ENCODE data around the gene OPCML.

Gene OPCML

DNA sequence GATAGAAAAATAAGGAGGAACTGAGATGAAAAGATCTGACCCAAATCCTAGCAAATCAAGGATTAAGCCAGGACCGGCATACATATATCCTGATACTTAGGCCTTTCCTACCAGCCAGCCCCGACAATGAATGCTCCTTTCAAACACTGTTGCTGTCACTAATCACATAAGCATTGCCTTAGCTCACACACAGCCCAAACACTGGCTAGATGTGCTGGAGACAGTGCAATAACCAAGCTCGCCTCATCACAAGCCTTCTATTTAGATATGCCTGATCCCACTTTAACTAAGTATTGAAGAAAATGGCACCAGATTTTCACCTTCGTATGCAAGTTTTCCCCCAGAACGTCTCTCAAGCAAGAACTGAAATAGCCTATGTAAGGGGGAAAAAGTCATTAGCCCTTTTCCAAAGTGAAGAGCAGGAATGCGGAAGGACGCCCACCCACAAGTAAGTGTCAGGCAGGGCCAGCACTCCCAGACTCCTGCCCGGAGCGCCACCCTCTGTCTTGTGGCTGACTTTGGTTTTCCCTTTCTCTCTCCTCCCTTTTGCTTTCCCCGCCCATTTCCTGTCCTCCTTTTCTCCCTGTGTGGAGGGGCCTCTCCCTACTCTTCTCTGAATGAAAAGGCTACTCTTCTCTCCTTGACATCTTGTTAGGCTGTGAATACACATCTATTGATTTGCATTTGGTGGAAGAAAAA, 8.9 kb upstream of the OPCML start:
- DNase-seq (ENCODE audit: low read depth in 1 of 2, low spot score in 1 of 2): no peak

DNA sequence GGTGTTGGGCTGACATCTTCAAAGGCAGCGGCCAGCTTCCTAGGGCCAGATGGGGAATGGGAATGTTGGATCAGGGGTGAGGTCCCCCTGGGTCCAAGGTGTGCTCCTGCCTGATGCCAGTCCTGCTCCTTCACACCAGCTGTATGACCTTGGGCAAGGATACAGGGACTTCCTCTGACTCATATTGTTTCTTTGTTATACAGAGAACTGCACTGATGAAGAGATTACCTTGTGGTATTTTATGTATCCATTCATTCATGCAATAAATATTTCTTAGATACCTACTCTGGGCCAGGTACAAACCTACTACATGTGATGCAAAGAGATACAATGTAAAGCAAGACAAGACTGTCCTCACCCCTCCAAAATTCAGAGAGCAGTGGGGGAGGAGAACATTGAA, 3.9 kb upstream of the OPCML start:
- DNase-seq (ENCODE audit: low read depth in 1 of 2, low spot score in 1 of 2): no peak

DNA sequence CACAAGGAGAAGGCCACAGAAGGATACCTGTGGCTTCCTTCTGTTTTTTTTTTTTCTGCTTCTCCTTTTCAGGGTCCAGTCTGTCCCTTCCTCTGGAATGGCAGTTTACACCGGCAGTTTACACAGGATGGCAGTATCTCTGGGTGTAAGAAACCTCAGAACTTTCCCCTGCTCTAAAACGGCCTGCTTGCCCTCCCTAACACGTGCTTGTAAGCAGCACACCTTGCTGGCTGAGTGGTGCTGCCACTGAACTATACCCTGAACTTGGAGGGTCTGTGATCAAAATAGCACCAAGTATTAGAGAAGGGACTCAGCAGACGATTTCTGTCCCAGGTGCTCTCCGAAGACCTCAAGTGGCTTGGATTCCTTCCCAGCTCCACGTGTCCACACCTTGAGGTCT, 904 bp upstream of the OPCML start:
- DNase-seq (ENCODE audit: low read depth in 1 of 2, low spot score in 1 of 2): no peak

DNA sequence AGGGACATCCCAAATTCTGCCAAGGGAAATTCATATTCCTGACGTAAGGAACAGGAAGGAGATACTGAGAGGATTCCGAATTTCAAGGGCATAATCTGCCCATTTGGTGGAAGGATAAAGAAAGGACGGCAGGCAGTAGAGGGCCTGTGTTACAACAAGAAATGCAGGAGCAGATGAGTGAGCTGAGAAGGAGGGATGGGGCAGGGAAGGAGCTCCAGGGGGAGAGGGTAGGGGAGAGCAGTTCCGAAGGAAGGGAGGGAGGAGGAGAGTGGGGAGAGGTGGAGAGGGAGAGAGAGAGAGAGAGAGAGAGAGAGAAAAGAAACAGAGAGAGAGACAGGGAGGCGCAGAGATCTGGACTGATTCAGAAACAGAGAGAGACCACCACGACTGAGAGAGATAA, 843 bp downstream of the OPCML start:
- DNase-seq (ENCODE audit: low read depth in 1 of 2, low spot score in 1 of 2): no peak

DNA sequence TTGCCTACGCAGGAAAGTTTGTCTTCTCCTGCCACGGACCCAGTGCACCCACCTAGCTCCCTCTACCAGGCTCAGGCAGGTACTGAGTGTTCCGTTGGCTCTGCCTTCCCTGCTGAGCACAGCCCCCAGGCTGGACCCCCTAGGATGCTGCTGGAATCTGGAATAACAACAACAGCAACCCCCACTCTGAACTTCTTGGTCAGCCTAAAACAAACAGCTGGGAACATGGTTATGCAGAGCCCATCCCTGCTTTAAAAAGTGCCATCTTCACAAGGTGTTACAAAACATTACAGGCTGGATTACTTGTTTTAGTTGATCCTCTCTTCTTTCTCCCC, 1.8 kb downstream of the OPCML start:
- DNase-seq (ENCODE audit: low read depth in 1 of 2, low spot score in 1 of 2): no peak

DNA sequence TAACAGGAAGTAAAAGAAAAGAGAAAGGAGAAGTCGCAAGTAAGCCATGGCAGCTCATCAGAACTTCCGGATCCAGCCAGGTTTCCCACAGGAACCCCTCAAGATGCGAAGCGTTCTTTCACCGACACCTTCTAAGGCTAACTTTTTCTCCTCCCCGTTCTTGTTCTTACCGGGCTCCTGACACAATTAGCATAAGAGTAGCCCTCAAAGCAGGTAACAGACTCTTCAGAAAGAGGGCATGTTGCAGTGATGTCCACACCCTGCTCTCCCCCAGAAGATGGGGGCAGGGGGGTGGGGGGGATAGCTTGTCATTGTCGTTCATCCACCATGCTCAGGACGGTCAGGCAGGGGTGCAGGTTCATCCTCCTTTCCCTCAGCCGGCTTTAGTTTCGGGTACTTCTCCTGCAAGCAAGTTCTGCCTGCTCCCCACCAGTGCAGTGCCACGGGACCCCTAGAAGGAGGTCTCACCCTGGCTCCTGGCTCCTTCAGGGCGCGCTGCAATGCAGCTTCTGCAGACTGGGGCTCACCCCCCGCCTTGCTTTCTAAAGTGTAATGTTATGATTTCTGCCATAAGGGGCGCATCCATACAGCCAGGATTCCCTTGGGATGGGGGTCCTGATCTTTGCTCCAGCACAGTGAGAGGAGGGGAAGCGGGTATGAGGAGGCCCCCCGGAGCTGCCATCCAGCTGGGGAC, 2.3 kb downstream of the OPCML start:
- DNase-seq (ENCODE audit: low read depth in 1 of 2, low spot score in 1 of 2): no peak

DNA sequence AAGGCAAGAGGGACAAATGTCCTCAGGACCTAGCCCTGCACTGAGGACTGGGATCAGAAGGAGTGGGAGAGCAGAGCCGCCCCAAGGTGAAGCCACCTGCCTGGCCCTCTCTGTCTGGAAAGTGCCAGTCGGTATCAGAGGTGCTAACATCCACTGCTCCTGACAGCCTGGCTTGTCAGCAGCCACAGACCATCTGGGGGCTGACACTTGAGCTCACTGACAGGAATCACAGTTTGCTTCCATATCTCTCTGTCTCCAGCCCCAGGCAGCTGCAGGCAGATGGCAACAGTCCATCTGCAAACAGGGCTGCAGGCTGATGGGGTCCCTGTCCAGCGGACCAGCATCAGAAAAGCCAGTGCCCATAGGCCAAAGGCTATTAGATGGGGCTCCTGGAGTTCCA, 5.5 kb downstream of the OPCML start:
- DNase-seq (ENCODE audit: low read depth in 1 of 2, low spot score in 1 of 2): no peak

DNA sequence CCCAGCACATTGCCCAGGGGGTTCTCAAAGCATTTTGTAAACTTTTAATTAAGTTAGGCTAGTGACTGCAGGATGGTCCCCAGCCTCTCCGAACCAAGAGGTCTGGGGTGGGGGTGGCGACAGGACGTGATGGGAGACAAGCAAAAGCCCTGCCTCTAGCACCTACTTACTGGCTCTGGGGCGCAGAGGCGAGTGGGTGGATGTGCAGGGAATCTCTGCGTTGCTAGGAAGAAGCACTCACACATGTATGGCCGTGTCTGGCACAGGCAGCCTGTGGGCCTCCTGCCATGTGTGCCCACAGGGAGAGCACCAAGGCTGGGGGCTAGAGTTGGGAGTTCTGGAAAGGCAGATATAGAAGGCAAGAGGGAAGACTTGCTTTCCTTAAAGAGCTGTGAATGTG, 6.3 kb downstream of the OPCML start:
- DNase-seq (ENCODE audit: low read depth in 1 of 2, low spot score in 1 of 2): no peak

DNA sequence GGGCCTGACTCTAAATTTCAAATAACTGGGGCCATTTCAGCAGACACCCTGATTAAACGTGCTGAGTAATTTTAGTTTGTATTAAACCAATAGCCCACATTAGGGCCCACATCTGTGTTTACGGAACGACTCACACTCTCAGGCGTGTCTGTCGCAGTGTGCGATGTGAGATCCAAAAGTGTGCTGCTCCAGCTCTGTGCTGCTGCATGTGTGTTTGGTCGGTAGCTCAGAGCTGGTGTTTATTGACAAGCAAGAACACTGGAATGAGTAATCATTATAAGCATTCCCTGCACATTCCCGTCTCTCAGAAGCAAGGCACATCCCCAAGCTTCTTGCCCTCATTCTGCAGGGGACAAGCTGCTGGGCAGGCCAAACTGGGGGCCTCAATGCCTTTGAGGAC, 7.8 kb downstream of the OPCML start:
- DNase-seq (ENCODE audit: low read depth in 1 of 2, low spot score in 1 of 2): no peak

DNA sequence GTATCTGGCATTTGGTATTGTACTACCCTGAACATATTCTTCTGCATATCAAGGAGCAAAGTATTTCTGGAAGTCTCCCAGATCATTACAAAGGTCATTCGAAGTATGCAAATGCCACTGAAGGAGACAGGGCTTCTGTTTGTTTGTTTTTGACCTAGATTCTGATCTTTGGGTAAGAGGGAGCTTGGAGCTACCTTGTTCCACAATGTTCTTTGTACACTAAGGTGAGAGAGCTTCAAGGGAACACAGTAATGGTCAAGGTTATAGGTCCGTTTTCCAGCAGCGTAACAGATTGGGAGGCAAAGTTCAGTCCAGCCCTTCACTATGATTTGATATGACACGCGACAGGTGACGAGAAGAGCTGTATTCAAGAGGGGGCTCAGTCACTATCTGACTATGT, 10.0 kb downstream of the OPCML start:
- DNase-seq (ENCODE audit: low read depth in 1 of 2, low spot score in 1 of 2): no peak

DNA sequence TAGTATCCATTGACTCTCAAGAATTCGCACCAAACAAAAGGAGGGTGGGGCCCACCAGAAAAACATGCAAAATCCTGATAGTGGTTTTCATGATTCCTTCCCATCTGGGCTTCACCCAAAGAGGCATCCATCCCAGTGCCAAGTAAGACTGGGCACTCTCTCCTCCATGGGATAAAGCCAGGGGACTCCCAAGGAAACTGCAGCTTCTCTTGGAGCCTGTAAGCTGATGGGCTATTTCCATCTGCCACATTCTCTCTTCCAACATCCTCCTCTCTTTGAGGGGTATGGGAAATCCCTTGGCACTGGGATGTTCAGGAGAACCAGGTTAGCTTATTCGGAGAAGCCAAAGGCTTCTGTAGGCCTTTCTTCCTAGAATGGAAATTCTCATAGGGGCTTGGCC, 10.8 kb downstream of the OPCML start:
- no peak for DNase-seq (ENCODE audit: low read depth in 1 of 2, low spot score in 1 of 2)

DNA sequence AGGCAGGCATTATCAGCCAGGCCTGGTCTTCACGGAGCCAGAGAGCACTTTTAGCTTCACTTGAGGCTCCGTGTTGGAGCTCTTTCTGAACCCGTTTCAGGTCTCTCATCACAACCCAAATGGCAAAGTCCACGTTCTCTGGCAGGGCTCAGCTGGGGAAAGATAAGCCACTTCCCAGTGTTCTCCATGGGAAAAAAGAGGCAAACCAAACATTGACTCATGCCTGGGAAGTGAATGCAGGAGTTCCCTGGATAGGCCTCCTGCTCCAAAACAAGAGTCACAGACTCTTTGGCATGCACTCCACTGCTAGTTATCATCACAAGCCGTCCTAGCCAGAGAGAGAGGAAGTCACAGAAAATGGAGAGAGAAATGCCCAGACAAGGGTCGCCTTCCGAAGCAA, 11.6 kb downstream of the OPCML start:
- no peak for DNase-seq (ENCODE audit: low read depth in 1 of 2, low spot score in 1 of 2)

DNA sequence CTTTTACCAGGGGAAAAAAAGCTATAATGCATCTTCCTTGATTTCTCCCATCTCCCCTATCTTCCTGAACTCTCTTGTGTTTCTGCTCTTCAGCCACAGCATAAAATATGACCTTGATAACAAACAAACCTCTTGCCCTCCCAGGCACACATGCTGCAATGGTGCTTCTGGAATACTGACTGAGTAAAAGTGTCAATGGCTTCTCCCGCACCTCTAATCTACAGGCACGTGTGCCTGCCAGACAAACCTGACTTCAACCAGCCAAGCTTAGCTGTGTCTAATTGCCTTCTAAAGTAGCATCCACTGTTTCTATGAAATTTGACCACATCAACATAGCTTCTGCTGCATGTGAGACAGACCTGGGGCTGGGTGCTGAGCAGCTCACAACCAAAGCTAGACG, 12.7 kb downstream of the OPCML start:
- no peak for DNase-seq (ENCODE audit: low read depth in 1 of 2, low spot score in 1 of 2)

DNA sequence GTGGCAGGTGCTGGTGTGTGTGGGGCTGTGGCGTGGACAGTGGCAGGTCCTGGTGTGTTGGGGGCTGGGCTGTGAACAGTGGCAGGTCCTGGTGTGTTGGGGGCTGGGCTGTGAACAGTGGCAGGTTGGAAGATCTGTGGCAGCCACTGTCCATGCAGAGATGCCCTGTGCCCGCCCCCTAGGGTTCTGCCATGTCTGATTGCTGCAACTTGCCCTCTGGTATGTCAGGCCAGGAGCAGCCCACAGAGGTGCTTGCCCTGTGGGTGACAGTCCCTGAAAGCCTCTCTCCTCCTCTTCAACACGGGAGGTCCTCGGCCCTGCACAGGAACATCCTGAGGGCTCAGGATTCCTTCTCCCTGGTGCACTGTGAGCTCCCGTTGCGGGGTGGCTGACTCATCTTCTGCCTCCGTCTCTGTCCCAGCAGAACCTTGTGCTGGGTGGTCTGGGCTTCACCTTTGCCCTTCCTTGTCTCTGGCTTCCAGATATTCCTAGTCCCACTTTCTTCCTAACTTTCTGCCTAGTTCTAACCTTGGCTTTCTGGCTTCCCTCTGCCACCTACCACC, 13.5 kb downstream of the OPCML start:
- DNase-seq (ENCODE audit: low read depth in 1 of 2, low spot score in 1 of 2): no peak

DNA sequence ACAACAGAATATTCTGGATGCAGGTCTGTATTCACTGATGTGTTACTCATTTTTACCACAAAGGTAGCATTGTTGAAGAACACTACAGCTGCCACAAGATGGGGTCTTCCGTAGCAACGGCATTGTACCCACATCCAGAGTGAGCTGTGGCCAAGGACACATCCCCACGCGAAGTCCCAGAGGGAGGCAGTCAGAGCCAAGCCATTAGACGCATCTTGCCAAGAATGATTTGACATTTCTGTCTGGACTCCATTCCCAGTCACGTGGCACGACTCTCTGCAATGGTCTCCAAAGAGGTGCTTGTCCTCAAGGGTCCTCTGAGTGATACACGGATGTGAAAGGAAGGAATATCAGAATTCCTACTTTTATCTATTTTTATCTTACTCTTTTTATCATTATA, 15.5 kb downstream of the OPCML start:
- no peak for DNase-seq (ENCODE audit: low read depth in 1 of 2, low spot score in 1 of 2)

DNA sequence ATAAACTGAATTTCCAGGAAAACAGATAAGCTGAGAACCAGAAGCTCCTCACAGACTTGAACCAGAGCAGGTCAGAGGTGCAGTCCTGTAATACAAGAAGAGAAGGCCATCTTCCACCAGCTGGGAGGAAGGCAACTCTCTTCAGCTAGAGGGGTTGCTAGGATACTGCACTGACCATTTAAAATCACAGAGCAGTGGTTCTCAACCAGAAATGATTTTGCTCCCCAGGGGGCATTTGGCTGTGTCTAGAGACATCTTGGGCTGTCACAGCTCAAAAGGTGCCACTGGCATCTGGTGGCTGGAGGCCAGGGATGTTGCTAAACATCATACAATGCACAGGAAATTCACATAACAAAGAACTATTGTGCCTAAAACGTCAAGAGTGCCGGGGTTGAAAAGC, 17.2 kb downstream of the OPCML start:
- DNase-seq (ENCODE audit: low read depth in 1 of 2, low spot score in 1 of 2): no peak

DNA sequence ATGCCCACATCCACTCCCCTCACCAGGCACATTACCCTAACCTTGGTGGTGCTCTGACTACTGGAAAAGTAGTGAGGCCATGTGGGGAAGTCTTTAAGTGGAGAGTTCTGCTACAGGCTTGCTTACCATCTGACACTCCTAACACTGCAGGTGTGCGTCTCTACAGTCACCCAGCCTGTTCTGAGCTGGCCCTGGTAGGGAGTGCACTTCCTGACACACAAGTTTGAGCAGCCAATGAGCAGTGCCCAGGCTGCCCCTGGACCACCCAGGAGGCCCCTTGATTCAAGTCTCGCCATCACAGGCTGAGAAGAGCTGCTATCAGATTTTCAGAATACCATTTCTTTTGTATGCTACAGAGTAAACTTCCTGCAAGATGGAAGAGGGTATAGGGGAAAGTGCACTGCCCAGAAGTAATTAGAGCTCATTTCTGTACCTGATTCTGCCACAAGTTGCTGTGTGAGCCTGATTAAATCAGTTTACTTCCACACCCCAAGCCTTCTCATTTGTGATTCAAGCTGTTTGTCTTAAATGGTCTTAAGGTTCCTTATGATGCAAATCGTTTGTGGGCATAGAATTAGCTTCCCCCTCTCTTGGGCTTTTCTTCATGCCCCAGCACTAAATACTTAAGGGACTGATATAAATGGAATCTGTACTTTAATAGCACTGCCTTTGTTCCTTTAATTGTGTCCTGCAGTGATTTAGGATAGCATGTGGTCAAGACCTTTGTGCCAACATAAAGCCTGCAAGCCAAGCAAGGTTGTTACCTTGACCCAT, 22.2 kb downstream of the OPCML start:
- DNase-seq (ENCODE audit: low read depth in 1 of 2, low spot score in 1 of 2): no peak

DNA sequence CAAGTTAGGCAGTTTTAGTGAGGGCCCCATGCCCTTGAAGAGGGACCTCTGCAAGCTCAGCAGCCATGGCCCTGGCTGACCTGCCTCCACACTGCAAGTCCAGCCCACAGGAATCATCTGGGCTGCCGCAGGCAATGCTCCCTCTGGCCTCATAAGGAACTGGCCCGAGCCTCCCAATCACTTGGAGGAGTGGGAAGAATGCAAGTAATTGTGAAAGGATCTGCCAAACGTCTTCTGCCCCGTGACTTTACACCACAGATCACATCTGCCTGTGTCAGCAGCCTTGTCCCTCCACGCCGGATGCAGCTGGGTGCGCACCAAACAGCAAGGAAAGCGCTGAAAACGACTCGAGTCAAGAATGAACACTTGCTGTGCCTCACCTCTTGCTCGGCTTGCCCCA, 23.8 kb downstream of the OPCML start:
- DNase-seq (ENCODE audit: low read depth in 1 of 2, low spot score in 1 of 2): no peak

DNA sequence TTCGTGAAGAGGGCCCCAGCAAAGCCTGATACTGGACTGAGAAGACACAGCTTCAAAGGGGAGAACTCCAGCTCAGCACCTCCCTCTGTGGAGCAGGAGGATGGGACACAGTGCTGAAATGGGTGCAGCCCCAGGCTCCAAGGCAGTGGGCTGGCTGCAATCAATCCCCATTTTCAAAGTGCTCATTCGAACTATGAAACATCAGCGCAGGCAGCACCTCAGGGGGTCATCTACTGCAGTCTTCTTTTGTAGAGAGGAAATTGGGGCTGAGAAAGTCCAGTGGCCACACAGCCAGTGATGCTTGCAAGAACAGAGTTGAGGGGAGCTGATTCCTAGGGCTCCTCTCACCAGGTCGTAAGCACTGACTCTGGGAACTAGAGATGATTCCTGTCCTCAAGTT, 25.1 kb downstream of the OPCML start:
- DNase-seq (ENCODE audit: low read depth in 1 of 2, low spot score in 1 of 2): no peak

DNA sequence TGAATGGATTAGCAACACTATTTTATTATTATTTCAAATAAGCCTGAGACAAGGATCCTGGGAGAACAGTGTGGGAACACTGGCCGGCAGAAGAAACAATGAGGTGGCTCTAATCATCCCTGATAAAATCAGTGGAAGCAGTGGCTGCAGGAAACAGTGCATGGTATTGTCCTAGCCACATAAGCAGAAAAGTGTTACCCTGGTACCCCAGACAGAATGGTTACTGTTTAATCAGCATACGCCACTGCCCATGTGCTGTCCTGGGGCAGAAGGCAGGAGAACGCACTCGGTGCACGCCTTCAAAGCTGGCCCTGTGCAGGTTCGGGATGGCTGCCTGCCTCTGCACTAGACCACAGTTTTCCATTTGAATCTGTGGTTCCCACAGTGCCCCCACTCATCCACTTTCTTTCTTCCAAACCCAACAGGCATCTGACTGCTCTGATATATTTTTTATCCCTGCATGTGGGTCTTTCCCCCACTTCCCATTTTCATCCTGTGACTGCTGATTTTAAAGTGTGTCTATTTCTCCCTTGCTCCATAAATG, 25.7 kb downstream of the OPCML start:
- no peak for DNase-seq (ENCODE audit: low read depth in 1 of 2, low spot score in 1 of 2)

DNA sequence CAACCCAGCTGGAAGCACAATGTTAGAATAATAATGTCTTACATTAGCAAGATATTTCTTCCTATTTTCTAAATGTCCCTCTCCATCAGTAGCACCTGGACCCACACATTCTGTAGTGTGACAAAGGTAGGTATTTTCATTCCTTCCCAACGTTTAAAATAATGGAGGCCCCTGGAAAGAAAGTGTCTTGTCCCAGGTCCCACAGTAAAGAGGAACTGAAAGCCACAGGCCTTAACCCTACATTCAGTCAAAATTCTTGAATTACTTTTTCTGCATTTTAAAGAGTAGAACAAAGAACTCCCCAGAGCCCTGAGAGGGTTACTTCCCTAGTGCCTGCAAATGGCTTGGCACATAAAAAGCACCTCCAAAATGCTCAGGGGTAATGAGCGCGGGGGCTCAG, 26.3 kb downstream of the OPCML start:
- no peak for DNase-seq (ENCODE audit: low read depth in 1 of 2, low spot score in 1 of 2)

DNA sequence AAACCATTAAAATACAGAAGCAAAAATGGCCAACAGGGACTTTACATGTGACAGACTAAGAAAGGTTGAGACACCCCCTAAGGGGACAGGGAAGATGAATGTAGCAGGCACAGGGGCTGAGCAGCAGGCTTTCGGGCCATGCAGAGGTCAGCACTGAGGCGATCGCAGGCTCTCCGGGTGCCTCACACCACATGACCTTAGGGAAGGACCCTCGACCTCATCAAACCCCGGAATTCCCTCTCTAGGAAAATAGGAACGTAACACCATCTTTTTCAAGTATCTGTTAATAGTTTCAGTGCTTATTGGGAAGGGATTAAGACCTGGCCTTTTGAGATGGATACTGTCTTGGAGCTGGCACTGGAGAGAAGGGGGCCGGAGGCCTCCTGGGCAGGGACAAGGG, 27.4 kb downstream of the OPCML start:
- DNase-seq (ENCODE audit: low read depth in 1 of 2, low spot score in 1 of 2): no peak

All from stimulated activated CD4-positive, alpha-beta T cell treated with anti-CD3 and anti-CD28 coated beads, Interleukin-15, amount 100 ng/mL, for 1 hour (primary cell).